ENCODE results near the gene FRY. TPM values are rescaled to one million over a fixed set of nuclear protein-coding genes. Genes with fewer than 3 reads are reported as not detected.

The FRY gene
- total RNA-seq, 2 donors from 2014 or later, result 32.0 to 45.4 TPM

- no peak overlapping the region for H3K4me3 ChIP-seq
- no peaks in the 10 kb centered on the region for H3K36me3 ChIP-seq (replicated peaks in 1 of 2; ENCODE audit: insufficient read depth in 1 of 2, low read depth in 2 of 2)
- peaks cover 75% of the 10 kb centered on the region for H3K4me1 ChIP-seq
- ATAC-seq (no peak), DNase-seq (no peak)
- H3K27me3 ChIP-seq, result no peaks in the 10 kb centered on the region
- peak overlapping the region in 3 of 4 donors; percentile 18 to 47 (median 37) for H3K27ac ChIP-seq
- intact Hi-C loops (cut with DNase I), result no loop called here
- no peaks in the 10 kb centered on the region for H3K9me3 ChIP-seq
- no peak for TF ChIP-seq CTCF (IDR thresholded peaks at IDR 0.05)
- no peak for TF ChIP-seq POLR2A (IDR thresholded peaks at IDR 0.05)
Measured at GRCh38 chr13:32039056-32039455, 7.5 kb downstream of the FRY start.

- Histone ChIP-seq H3K4me3 (no peak overlapping the region), H3K27ac (peak overlapping the region in 1 of 4 donors; percentile 47), H3K36me3 (replicated peaks in 1 of 2; ENCODE audit: insufficient read depth in 1 of 2, low read depth in 2 of 2) (no peaks in the 10 kb centered on the region), H3K4me1 (peaks cover 75% of the 10 kb centered on the region), H3K27me3 (no peaks in the 10 kb centered on the region), H3K9me3 (no peaks in the 10 kb centered on the region)
- TF ChIP-seq CTCF (IDR thresholded peaks at IDR 0.05), result no peak
- TF ChIP-seq POLR2A (IDR thresholded peaks at IDR 0.05), result no peak
- ATAC-seq, result no peak
- intact Hi-C loops (cut with DNase I), result no loop called here
- 91 to 98% methylated on average over 1 of the region's 1 CpG for WGBS, 2 donors
- DNase-seq, result no peak
Measured at GRCh38 chr13:32039528-32039927, 8.0 kb downstream of the FRY start.

GRCh38 chr13:32040052-32040642, 8.6 kb downstream of the FRY start:
- ATAC-seq (peak; percentile 34), DNase-seq (no peak)
- Histone ChIP-seq H3K27me3 (no peaks in the 10 kb centered on the region), H3K36me3 (replicated peaks in 1 of 2; ENCODE audit: insufficient read depth in 1 of 2, low read depth in 2 of 2) (no peaks in the 10 kb centered on the region), H3K4me1 (peaks cover 75% of the 10 kb centered on the region), H3K4me3 (no peak overlapping the region), H3K9me3 (no peaks in the 10 kb centered on the region), H3K27ac (peak overlapping the region in 3 of 4 donors; percentile 28 to 50 (median 47))
- TF ChIP-seq POLR2A (IDR thresholded peaks at IDR 0.05) (no peak), CTCF (IDR thresholded peaks at IDR 0.05) (no peak)
- intact Hi-C loops (cut with DNase I), result no loop called here
- WGBS, 2 donors, result 11 to 15% methylated on average over 3 of the region's 3 CpGs

- ATAC-seq, result no peak
- intact Hi-C loops (cut with DNase I), result no loop called here
- no peaks in the 10 kb centered on the region for H3K27me3 ChIP-seq
- peak overlapping the region in 3 of 4 donors; percentile 28 to 50 (median 47) for H3K27ac ChIP-seq
- H3K4me3 ChIP-seq, result no peak overlapping the region
- no peak for DNase-seq
- H3K9me3 ChIP-seq, result no peaks in the 10 kb centered on the region
- peaks cover 71% of the 10 kb centered on the region for H3K4me1 ChIP-seq
- H3K36me3 ChIP-seq (replicated peaks in 1 of 2; ENCODE audit: insufficient read depth in 1 of 2, low read depth in 2 of 2), result no peaks in the 10 kb centered on the region
- 39 to 48% methylated on average over 3 of the region's 3 CpGs for WGBS, 2 donors
- TF ChIP-seq POLR2A (IDR thresholded peaks at IDR 0.05) (no peak), CTCF (IDR thresholded peaks at IDR 0.05) (no peak)
Measured at GRCh38 chr13:32040689-32041088, 9.1 kb downstream of the FRY start.

- Histone ChIP-seq H3K9me3 (no peaks in the 10 kb centered on the region), H3K27me3 (no peaks in the 10 kb centered on the region), H3K4me1 (peaks cover 70% of the 10 kb centered on the region), H3K4me3 (no peak overlapping the region), H3K36me3 (replicated peaks in 1 of 2; ENCODE audit: insufficient read depth in 1 of 2, low read depth in 2 of 2) (no peaks in the 10 kb centered on the region), H3K27ac (peak overlapping the region; percentile 6 to 47 (median 28))
- 60 to 67% methylated on average over 5 of the region's 5 CpGs for WGBS, 2 donors
- intact Hi-C loops (cut with DNase I), result no loop called here
- TF ChIP-seq CTCF (IDR thresholded peaks at IDR 0.05), result no peak
- TF ChIP-seq POLR2A (IDR thresholded peaks at IDR 0.05), result no peak
- ATAC-seq, result no peak
- DNase-seq, result no peak
Measured at GRCh38 chr13:32041429-32041828, 9.9 kb downstream of the FRY start.
